ENCODE measurements around the gene TCF4.

DNA sequence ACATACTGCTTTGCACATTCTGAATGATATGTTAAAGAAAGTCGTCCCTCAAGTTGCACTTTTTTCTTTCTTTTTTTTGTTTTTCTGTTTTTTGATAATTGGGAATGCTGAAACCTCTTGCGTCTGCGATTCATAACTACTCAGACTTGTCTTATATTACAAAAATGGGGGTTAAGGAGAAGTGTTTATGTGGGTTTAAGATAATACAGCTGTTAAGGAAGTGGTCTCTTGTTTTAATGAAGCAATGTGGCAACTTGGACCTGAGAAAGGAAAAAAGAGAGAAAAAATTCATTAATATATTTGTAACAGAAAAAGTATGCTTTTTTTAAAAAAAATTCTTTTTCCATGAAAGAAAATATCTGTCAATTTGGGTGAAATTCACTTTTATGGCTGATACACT lies 360.2 kb downstream of the TCF4 start:
- TF ChIP-seq, protein P1, sequence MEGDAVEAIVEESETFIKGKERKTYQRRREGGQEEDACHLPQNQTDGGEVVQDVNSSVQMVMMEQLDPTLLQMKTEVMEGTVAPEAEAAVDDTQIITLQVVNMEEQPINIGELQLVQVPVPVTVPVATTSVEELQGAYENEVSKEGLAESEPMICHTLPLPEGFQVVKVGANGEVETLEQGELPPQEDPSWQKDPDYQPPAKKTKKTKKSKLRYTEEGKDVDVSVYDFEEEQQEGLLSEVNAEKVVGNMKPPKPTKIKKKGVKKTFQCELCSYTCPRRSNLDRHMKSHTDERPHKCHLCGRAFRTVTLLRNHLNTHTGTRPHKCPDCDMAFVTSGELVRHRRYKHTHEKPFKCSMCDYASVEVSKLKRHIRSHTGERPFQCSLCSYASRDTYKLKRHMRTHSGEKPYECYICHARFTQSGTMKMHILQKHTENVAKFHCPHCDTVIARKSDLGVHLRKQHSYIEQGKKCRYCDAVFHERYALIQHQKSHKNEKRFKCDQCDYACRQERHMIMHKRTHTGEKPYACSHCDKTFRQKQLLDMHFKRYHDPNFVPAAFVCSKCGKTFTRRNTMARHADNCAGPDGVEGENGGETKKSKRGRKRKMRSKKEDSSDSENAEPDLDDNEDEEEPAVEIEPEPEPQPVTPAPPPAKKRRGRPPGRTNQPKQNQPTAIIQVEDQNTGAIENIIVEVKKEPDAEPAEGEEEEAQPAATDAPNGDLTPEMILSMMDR (IDR thresholded peaks at IDR 0.05; ENCODE audit: insufficient read depth, low read depth, low read length), result no peak
- TF ChIP-seq EZH2 (IDR thresholded peaks at IDR 0.05; ENCODE audit: insufficient read depth, low read length), result no peak
